GM11168 (cell line): Measurements from ENCODE around the gene TGFB1I1.
"Not testable (repeated sequence)": the region's sequence is repeated elsewhere in the genome, so short reads cannot be mapped to it uniquely, and the experiment has no call there.

Source experiments
- in situ Hi-C: fragments of 300-500 bp; cut with MboI; formaldehyde crosslinking; loops from one replicate; pipeline ENCODE4 v1.12.0; 2022; ENCODE audit warnings: low sequenced_read_pairs; ENCODE audit not compliant: unreplicated experiment

The TGFB1I1 gene

GRCh38 chr16:31484491-31485171, 12.7 kb downstream of the TGFB1I1 start:
- in situ Hi-C loops: loop anchor here (10.0 kb wide), 1 partner anchor 380 kb away; no protein-coding TSS in a partner anchor

GRCh38 chr16:31485571-31485970, 13.6 kb downstream of the TGFB1I1 start:
- in situ Hi-C loops: loop anchor here (10.0 kb wide), 1 partner anchor 379 kb away; no protein-coding TSS in a partner anchor

- in situ Hi-C loops: loop anchor here (10.0 kb wide), 1 partner anchor 379 kb away; no protein-coding TSS in a partner anchor
Observed at GRCh38 chr16:31486045-31486444, 14.1 kb downstream of the TGFB1I1 start.

GRCh38 chr16:31487071-31487719, 15.2 kb downstream of the TGFB1I1 start:
- in situ Hi-C loops: loop anchor here (10.0 kb wide), 1 partner anchor 378 kb away; no protein-coding TSS in a partner anchor

- in situ Hi-C loops: loop anchor here (10.0 kb wide), 1 partner anchor 377 kb away; no protein-coding TSS in a partner anchor
Observed at GRCh38 chr16:31487720-31488467, 15.9 kb downstream of the TGFB1I1 start.

GRCh38 chr16:31488468-31489297, 16.7 kb downstream of the TGFB1I1 start:
- in situ Hi-C loops: loop anchor here (10.0 kb wide), 1 partner anchor 376 kb away; no protein-coding TSS in a partner anchor

- in situ Hi-C loops: loop anchor here (10.0 kb wide), 1 partner anchor 376 kb away; no protein-coding TSS in a partner anchor
Observed at GRCh38 chr16:31489298-31489564, 17.3 kb downstream of the TGFB1I1 start.

- in situ Hi-C loops: loop anchor here (10.0 kb wide), 1 partner anchor 375 kb away; no protein-coding TSS in a partner anchor
Observed at GRCh38 chr16:31489616-31490584, 17.9 kb downstream of the TGFB1I1 start.

- in situ Hi-C loops: no loop called here
Observed at GRCh38 chr16:31491778-31492418, 19.9 kb downstream of the TGFB1I1 start.

- in situ Hi-C loops: no loop called here
Observed at GRCh38 chr16:31493506-31494125, 21.7 kb downstream of the TGFB1I1 start.

GRCh38 chr16:31496670-31497069, 24.7 kb downstream of the TGFB1I1 start:
- in situ Hi-C loops: no loop called here

- in situ Hi-C loops: no loop called here
Observed at GRCh38 chr16:31498493-31498892, 26.5 kb downstream of the TGFB1I1 start.

GRCh38 chr16:31499928-31500327, 28.0 kb downstream of the TGFB1I1 start:
- in situ Hi-C loops: no loop called here

- in situ Hi-C loops: no loop called here
Observed at GRCh38 chr16:31501226-31501965, 29.4 kb downstream of the TGFB1I1 start.

- in situ Hi-C loops: no loop called here
Observed at GRCh38 chr16:31501966-31502348, 30.0 kb downstream of the TGFB1I1 start.

- in situ Hi-C loops: no loop called here
Observed at GRCh38 chr16:31502981-31503380, 31.0 kb downstream of the TGFB1I1 start.

- in situ Hi-C loops: not testable (repeated sequence)
Observed at GRCh38 chr16:31503555-31503954, 31.6 kb downstream of the TGFB1I1 start.
